ENCODE measurements around the gene MLLT10.
"Not testable (repeated sequence)": the region's sequence is repeated elsewhere in the genome, so short reads cannot be mapped to it uniquely, and the experiment has no call there.

Gene MLLT10

DNA sequence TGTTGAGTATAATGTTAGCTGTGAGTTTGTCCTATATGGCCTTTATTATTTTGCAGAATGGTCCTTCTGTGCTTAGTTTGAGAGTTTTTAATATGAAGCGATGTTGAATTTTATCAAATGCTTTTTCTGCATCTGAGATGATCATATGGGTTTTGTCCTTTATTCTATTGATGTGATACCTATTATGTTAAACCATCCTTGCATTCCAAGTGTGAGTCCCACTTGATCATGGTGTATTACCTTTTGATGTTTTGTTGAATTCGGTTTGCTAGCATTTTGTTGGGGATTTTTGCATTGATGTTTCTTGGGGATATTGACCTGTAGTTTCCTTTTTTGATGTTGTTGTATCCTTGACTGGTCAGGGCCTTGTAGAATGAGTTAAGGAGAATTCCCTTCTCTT is 166.4 kb downstream of the MLLT10 start:
- no peak for DNase-seq (ENCODE audit: low spot score)

- no peak for DNase-seq (ENCODE audit: low spot score)
These were observed 168.6 kb downstream of the MLLT10 start for GRCh38 chr10:21702633-21703111.

DNA sequence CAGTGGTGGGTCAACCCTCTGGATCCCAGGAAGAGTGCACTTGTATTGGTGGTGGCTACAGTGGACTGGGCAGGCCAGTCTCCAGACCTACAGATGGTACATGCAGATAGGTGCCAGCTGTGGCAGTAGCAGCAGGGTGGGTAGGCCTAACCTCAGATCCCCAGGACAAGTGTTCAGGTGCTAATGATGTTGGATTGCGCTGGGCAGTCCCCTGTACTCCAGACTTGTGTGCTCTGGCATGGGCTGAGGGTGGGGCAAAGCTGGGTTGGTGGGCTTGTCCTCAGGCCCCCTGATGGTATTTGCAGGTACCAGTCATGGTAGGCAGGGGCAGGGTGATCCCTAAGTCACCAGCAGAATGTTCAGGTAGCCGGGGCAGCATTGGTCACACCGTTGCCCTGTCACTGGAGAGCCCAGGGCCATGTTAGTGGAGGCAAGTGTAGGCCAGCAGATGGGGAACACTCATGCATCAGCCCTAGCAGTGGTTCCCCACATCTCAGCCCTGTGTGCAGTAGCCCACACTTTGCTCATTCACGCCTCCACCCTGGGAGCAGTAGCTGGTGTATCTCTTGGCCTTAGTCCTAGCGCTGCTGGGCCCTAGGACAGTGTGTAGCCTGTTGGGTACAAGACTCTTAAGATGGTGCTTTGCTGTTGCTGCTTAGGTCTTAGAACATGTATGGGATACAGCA is 171.3 kb downstream of the MLLT10 start:
- DNase-seq (ENCODE audit: low spot score) = no peak

- DNase-seq (ENCODE audit: low spot score) = no peak
These were observed 171.8 kb downstream of the MLLT10 start for GRCh38 chr10:21705828-21706176.

DNA sequence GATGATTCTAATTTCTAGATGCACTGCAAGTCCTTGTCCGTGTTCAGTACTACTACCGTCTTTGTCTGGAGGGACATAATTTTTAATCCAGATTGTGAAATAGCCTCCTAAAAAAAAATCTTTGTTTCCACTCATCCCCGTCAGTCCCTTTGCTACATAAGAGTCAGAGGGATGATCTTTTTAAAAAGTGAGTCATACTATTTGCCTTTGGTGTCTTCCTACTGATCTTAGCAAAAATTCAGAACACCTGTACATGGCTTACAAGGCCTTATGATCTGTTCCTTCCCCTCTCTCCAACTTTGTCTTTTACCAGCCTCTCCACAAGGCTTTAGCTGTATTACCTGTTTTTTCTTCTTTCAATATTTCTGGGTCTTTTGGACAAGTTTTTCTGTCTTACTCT is 173.5 kb downstream of the MLLT10 start:
- no peak for DNase-seq (ENCODE audit: low spot score)

GRCh38 chr10:21712975-21713374 is 178.9 kb downstream of the MLLT10 start:
- no peak for DNase-seq (ENCODE audit: low spot score)

- no peak for DNase-seq (ENCODE audit: low spot score)
These were observed 181.6 kb downstream of the MLLT10 start for GRCh38 chr10:21715531-21716195.

- not testable (repeated sequence) for DNase-seq (ENCODE audit: low spot score)
These were observed 183.5 kb downstream of the MLLT10 start for GRCh38 chr10:21717437-21718054.

GRCh38 chr10:21719502-21719901 is 185.5 kb downstream of the MLLT10 start:
- no peak for DNase-seq (ENCODE audit: low spot score)

DNA sequence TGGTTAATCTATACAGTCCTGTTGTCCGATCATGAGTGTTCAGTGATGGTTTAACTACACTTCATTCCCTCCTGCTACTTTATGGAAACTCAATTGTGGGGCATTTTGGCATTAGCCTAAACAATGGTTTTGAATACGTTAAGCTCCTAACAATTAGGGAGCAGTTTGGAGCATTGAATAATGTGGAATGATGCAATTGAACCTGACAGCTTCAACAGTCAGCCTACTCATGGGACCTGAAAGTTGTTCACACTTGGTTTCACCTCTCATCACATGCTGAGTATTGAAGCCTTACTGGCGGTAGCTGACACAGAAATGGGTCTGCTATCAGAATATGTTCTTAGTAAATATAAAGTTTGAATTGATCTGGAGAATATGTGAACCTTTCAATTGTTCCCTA is 186.1 kb downstream of the MLLT10 start:
- DNase-seq (ENCODE audit: low spot score) = no peak

GRCh38 chr10:21721000-21721665 is 187.1 kb downstream of the MLLT10 start:
- no peak for DNase-seq (ENCODE audit: low spot score)

GRCh38 chr10:21722209-21722608 is 188.2 kb downstream of the MLLT10 start:
- no peak for DNase-seq (ENCODE audit: low spot score)

GRCh38 chr10:21724020-21724589 is 190.1 kb downstream of the MLLT10 start:
- DNase-seq (ENCODE audit: low spot score) = no peak

DNA sequence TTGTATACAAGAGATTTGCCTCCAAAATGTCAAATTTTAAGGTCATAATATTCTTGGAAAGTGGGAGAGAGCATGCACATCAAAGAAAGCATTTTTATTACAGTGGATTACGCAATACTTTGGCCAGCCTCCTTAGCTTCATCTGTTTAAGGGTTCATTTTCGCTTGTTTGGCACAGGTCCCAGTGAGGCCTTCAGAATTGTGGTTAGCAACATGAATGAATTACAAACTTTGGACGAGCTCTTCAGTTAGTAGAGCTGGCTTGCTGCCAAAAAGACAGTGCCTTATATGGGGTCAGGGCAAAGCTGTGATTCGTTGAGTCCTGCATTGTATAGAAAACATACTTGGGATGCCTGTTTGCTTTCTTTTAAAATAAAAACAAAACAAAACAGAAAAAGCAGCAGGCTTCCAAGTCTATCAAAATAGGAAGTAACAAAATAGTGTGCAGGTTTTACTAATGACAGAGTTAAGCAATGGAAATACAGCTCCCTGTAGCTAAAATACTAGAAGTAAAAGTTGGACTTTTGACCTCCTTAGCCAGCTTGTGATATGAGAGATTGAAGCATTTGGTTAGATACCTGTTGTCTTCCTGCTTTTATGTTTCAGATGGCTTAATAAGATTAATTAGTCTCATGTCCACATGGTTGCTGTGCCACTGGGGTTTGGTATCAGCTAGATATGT is 190.8 kb downstream of the MLLT10 start:
- peak; percentile 63 for DNase-seq (ENCODE audit: low spot score)

DNA sequence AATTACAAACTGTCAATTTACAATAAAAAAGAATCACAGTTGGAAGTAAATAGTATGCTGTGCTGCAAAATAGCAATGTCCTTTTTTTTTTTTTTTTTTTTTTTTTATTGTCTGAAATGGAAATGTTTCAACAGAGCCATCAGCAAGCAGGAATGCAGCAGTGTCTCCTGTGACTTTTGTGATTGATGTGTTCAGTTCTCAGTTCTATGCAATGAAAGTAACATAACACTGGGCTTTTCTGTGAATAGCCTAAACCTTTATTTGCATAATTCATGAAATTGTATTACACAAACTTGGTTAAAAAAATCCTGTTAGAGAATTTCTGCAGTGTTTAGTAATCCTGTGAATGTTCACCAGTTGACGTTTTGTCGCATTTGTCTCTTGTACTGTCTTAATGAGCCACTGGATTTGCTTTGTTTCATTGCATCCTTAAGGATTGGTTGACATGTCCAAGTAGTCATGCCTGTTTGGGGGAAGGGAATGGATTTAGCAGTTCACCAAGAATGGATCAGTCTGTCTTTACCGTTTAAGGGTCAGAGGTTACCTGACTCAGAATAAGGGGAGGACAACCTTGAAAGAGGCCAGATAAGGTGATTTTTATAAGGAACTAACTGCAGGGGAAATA is 192.7 kb downstream of the MLLT10 start:
- no peak for DNase-seq (ENCODE audit: low spot score)

- peak; percentile 57 for DNase-seq (ENCODE audit: low spot score)
These were observed 193.6 kb downstream of the MLLT10 start for GRCh38 chr10:21727452-21728168.

DNA sequence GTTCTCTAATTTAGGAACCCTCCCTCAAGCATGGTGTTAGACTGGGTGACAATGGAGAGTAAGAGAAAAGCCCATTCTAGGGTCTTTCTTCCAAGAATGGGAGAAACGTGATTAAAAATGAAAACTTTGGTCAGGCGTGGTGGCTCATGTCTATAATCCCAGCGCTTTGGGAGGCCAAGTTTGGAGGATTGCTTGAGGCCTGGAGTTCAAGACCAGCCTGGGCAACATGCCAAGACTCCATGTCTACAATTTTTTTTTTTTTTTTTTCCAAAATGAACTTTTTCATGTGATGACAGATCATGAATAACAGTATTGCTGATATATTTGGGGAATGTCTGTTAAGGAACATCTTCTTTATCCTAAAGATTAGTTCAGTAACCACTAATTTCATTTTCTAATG is 194.6 kb downstream of the MLLT10 start:
- no peak for DNase-seq (ENCODE audit: low spot score)

DNA sequence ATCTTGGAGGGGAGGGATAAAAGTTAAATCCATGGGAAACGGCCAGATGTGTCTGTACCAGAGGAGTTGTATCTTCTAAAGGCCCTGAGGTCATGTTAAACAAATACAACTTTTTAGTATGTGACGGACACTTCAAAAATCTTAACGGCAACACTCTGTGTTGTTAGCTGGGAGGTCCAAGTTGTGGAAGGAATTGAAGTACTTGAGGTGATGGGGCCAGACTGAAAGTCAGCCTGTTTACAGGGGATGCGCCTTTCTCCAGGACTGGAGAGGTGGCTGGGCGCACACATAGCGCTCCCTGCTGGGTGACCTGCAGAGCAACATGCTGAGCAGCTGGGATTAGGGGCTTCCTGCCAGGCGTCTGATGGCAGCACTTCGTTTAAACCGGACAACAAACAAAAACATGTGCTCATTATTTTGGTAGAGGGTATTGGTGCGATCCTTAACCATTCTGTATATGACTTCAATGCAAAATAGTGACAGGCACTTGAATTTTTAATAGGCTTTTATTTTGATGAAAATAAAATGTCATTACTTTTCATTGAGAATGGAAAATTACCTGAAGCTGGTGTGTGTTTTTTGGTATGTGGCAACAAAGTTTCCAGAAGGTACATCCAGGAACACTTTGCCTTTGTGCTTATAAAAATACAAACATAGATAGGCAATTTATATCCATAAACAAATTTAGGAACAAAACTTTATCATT is 198.2 kb downstream of the MLLT10 start:
- peak; percentile 87 for DNase-seq (ENCODE audit: low spot score)

DNA sequence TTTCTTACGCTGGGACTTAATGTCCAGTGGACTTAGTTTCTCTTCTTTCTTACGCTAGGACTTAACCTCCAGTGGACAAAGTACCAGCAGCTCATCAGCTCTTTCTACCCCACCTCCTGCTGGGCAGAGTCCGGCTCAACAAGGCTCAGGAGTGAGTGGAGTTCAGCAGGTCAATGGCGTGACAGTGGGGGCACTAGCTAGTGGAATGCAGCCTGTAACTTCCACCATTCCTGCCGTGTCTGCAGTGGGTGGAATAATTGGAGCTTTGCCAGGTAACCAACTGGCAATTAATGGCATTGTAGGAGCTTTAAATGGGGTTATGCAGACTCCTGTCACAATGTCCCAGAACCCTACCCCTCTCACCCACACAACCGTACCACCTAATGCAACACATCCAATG is 199.7 kb downstream of the MLLT10 start:
- DNase-seq (ENCODE audit: low spot score) = no peak

GRCh38 chr10:21737106-21737505 is 203.1 kb downstream of the MLLT10 start:
- no peak for DNase-seq (ENCODE audit: low spot score)

Data from D341Med (cell line).